NCI-H1105 (cell line): ENCODE results near the gene SASH1.

Experiments
- DNase-seq: peaks from one replicate; lab custom pipeline; 2025; lab: John Stamatoyannopoulos, UW

Gene SASH1

DNA sequence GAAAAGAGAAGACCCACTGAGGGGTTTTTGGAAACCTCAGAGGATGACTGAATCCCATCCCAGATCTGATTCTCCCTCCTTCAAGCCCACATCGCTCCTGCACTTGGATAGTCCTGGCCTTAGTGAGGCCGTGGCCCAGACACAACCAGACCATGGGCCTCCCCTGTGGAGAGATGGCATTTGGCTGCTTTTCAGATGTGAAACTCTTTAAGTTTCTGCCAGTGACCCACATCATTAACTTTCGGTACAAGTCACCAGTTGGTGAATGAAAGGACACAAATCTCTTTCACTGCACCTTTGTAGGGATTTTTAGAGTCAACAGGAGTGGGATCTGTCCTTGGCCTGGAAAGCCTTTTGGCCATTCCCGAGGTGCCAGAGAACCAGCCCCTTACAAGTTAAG lies 116.6 kb downstream of the SASH1 start:
- no peak for DNase-seq

DNA sequence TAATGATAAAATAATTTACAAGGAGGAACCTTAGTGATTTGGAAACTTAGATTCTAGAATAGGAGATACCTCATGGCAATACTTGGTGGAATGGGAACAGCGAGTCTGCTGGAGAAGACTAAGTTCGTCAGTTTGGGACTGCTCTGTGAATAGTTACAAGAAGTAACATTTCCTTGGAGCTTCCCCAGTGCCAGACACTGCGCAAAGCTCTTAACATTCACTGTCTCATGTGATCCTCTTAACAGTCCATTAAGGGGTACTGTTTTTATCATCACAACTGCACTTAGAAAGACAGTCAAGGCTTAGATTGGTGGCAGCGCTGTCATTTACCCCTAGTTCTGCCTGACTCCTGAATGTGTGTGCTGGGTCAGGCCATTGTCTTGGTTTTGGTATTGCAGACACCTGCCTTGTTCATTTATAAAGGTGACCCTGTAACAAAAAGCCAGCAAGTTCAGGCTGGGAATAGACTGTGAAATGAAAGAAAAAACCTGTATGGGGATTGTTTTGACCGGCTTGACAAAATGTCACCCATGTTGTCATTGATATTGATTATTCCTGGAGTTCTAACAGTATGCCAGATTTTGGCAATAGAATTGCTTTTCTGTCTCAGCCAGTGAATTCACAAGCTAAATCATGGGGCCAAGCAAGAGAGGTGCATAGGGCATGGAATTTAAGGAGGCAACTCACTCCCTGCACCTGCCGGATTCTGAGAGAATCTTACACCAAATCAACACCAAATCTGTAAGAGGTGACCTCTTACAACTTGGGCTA lies 118.4 kb downstream of the SASH1 start:
- DNase-seq, result no peak

- DNase-seq, result no peak
Observed at GRCh38 chr6:148461986-148462577, 119.4 kb downstream of the SASH1 start.

- no peak for DNase-seq
Observed at GRCh38 chr6:148463671-148464070, 121.0 kb downstream of the SASH1 start.

DNA sequence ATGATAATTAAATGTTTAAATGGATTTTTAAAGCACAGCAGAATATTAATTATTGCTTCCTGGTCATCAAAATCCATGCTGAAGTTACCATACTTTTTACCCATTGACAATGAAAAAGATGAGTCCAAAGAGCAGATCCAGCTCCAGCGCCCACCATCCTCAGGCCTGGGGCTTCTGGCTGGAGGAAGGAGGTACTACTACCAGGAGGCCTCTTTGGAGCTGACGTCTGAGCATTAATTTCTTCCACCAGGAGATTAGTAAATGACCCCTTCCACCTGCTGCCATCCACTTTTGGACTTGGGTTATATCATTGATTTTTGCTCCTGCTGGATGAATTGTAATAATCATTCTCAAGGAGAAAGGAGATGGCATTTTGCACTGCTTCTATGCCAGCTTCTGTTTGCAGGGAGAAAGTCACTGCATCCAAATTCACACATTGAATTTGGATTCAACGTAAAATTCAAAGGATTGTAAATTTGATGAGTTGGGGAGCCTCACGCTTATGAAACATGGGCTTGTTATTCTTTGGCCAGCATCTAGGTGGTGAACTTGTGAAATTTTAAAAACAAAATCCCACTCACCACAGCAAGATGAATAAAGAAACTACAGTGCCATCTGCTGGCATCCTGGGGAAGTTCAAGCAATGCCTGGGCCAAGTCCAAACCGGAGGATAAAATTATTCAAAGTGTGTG lies 121.8 kb downstream of the SASH1 start:
- peak; percentile 26 for DNase-seq

- no peak for DNase-seq
Observed at GRCh38 chr6:148465011-148465335, 122.3 kb downstream of the SASH1 start.

- no peak for DNase-seq
Observed at GRCh38 chr6:148465670-148466069, 123.0 kb downstream of the SASH1 start.

- DNase-seq, result no peak
Observed at GRCh38 chr6:148466158-148466557, 123.5 kb downstream of the SASH1 start.

DNA sequence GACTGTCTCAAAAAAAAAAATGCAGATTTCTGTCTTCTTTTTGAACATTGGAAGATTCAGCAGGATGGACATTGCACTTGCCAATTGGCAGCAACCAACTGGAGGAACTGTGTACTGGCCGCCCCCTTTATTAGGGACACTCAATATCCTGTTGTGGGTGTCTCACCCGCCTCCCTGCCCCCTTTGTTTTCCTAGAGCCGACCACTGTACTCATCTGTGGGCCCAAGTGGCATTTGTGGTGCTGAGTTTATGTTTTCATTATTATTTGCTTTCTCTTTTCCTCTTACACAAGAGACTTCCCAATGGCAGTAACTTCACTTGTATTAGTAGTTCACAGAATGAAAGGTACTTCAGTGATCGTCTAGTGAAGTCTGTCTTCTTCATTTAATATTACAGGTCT lies 125.3 kb downstream of the SASH1 start:
- DNase-seq, result no peak

- DNase-seq, result no peak
Observed at GRCh38 chr6:148470156-148470555, 127.5 kb downstream of the SASH1 start.

GRCh38 chr6:148470606-148471465 lies 128.2 kb downstream of the SASH1 start:
- no peak for DNase-seq

GRCh38 chr6:148471624-148472159 lies 129.1 kb downstream of the SASH1 start:
- DNase-seq, result no peak

DNA sequence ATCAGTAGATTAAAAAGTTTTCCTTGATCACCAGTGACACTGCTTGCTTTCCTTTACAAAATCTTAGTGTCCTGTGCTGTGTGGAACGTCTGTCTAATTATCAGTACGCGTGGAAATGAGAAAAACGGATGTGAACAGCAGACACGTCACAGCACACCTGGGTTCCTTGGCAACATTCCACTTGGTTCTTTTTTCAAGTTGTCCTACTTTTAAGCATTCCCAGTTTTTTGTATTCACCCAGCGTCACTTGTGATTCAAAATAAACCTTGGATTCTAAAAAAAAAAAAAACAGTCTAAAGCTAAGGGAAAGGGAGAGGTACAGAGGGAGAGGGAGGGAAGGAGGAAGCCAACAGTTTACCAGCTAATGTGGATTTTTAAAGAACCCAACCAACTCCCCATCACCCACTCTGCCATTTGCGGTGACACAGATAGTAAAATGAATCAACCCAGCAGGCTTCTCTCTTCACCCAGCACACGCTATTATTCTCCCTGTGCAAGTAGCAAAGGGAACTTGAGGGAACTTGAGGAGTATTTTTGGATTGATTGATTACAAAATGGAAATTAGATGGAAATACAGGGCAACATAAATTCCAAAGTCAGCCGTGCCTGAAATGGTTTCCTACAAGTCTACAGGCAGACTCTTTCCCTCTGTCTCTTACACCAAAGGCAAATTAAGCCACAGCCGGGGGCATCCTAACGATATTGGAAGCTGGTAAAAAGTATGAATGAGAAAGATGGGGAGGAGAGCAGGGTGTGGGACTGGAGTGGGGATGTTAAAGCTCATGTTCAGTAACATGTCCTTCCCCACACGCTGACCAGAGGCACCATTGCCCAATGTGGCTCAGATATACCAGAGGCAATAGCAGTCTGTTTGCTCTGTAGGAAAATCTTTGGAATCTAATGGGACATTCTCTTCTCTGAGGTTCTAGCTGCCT lies 129.8 kb downstream of the SASH1 start:
- DNase-seq, result no peak

GRCh38 chr6:148479497-148479896 lies 136.9 kb downstream of the SASH1 start:
- no peak for DNase-seq

- no peak for DNase-seq
Observed at GRCh38 chr6:148487461-148487860, 144.8 kb downstream of the SASH1 start.

DNA sequence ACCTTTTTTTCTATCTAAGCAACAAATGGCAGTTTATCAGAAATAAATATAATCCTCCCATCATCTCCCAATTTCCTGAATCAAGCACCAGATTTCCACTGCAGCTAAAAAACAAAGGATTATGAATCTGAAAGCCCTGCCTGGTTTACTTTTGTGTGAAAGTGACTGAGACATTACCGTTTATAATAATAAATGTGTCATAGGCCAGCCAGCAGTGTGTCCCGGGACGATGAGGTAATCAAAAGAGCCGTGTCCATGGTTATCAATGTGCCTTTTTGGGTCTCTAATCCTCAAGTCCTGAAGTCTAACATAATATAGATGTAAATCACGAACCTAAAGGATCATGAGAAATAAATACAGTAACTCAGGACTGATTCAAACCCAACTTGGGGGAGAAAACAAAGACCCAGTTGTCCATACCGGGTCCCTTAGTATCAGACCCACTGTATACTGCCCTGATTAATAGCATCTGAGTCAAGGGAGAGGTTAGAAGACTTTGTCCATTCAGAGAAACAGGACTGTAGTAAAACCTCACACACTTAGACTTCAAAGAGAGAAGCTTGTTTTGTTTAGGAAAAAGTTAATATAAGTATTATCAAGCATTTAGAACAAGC lies 149.1 kb downstream of the SASH1 start:
- DNase-seq, result no peak

GRCh38 chr6:148492654-148493290 lies 150.1 kb downstream of the SASH1 start:
- no peak for DNase-seq

- DNase-seq, result no peak
Observed at GRCh38 chr6:148493424-148493823, 150.8 kb downstream of the SASH1 start.

DNA sequence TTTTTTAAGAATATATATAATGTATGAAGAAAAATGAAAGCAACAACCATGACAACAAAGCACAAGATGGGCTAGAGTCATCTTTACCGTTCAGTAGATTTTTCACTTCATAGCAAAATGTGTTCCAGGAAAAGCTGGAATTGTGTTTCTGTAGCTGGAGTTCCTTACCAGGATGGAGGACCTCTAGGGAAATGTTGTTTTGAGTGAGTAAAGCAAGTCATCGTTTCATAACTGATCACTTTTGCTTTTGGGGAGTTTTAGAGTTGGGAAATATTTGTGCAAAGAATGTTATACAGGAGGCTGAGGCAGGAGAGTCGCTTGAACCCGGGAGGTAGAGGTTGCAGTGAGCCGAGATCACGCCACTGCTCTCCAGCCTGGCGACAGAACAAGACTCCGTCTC lies 151.6 kb downstream of the SASH1 start:
- no peak for DNase-seq

- DNase-seq, result no peak
Observed at GRCh38 chr6:148495029-148495428, 152.4 kb downstream of the SASH1 start.
